HL-60 (cell line): ENCODE data around the gene SPANXB1.
"Not testable (repeated sequence)": the region's sequence is repeated elsewhere in the genome, so short reads cannot be mapped to it uniquely, and the experiment has no call there.

ENCODE experiments used
- DNase-seq, 2 experiments: peaks; one replicate each; pipeline ENCODE4 v3.0.0-alpha.2; 2010 to 2020; ENCODE audit warnings: low read depth in 1 of 2, low spot score in 1 of 2
- H3K27ac ChIP-seq: fragments of 250-450 bp; sonication (Bioruptor Pico); replicated peaks from 2 replicates; pipeline ENCODE4 v1.5.1; 2020; ENCODE audit warnings: mild to moderate bottlenecking, moderate library complexity
- H3K27me3 ChIP-seq: fragments of 250-450 bp; sonication (Bioruptor Pico); 2 replicates; pipeline ENCODE4 v1.5.1; 2021; ENCODE audit warnings: mild to moderate bottlenecking, moderate library complexity; ENCODE audit not compliant: insufficient read depth, poor library complexity, severe bottlenecking
- H3K4me3 ChIP-seq: replicated peaks from 2 replicates; pipeline ENCODE4 v1.5.1; 2011; ENCODE audit warnings: mild to moderate bottlenecking, control low read depth, low read length; ENCODE audit not compliant: insufficient read depth
- CTCF ChIP-seq: IDR thresholded peaks from one replicate; pipeline ENCODE4 v1.5.1; 2011; ENCODE audit warnings: low read length, control low read depth, inconsistent platforms; ENCODE audit not compliant: insufficient read depth
- GABPA ChIP-seq: IDR thresholded peaks from 2 replicates; pipeline ENCODE4 v1.6.1; 2012; ENCODE audit warnings: low read depth
- POLR2AphosphoS5 ChIP-seq: IDR thresholded peaks from 2 replicates; pipeline ENCODE4 v1.6.1; 2012; ENCODE audit warnings: low read depth
- SPI1 ChIP-seq: IDR thresholded peaks from 2 replicates; pipeline ENCODE4 v1.6.1; 2012; ENCODE audit warnings: low read depth, mild to moderate bottlenecking, borderline replicate concordance
- long read RNA-seq: library from polyadenylated mRNA; unstranded; transcript quantifications from one replicate; pipeline ENCODE4 v2.0.0, GENCODE V29; 2020
- TF ChIP-seq, protein P1 (sequence below): IDR thresholded peaks from 2 replicates; pipeline ENCODE4 v1.6.1; 2012; ENCODE audit warnings: low read depth; ENCODE audit not compliant: insufficient replicate concordance

Gene SPANXB1, protein sequence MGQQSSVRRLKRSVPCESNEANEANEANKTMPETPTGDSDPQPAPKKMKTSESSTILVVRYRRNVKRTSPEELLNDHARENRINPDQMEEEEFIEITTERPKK
- long read RNA-seq: 0 reads

- H3K27ac ChIP-seq, H3K4me3 ChIP-seq, DNase-seq, H3K27me3 ChIP-seq: not testable (repeated sequence)
These were observed at the start of gene SPANXB1 for GRCh38 chrX:141002568-141002967. TSS of gene SPANXB1 (plus strand) at chrX:141002594. CDS start at chrX:141002694, 100 bp downstream.

DNA sequence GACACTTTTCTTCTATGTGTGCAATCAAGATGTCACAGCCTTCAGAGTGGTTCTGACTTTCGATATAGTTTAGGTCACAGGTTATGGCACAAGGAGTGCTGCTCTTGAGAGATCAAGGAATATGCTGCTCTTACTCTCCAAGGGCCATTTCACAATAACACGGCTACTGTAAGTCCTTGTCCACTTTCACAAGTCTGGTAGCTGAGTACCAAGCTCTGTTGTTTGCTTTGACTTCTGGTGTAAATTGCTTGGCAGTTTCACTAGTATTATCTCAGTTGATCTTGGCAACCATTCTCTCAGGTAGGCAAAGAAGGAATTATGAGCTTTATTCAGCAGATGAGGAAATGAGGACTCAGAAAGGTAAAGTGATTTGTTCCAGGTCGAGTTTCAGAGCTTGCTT lies 35.4 kb upstream of the SPANXB1 start:
- TF ChIP-seq POLR2AphosphoS5 (no peak), CTCF (no peak), SPI1 (no peak), GABPA (no peak)
- TF ChIP-seq, protein P1, sequence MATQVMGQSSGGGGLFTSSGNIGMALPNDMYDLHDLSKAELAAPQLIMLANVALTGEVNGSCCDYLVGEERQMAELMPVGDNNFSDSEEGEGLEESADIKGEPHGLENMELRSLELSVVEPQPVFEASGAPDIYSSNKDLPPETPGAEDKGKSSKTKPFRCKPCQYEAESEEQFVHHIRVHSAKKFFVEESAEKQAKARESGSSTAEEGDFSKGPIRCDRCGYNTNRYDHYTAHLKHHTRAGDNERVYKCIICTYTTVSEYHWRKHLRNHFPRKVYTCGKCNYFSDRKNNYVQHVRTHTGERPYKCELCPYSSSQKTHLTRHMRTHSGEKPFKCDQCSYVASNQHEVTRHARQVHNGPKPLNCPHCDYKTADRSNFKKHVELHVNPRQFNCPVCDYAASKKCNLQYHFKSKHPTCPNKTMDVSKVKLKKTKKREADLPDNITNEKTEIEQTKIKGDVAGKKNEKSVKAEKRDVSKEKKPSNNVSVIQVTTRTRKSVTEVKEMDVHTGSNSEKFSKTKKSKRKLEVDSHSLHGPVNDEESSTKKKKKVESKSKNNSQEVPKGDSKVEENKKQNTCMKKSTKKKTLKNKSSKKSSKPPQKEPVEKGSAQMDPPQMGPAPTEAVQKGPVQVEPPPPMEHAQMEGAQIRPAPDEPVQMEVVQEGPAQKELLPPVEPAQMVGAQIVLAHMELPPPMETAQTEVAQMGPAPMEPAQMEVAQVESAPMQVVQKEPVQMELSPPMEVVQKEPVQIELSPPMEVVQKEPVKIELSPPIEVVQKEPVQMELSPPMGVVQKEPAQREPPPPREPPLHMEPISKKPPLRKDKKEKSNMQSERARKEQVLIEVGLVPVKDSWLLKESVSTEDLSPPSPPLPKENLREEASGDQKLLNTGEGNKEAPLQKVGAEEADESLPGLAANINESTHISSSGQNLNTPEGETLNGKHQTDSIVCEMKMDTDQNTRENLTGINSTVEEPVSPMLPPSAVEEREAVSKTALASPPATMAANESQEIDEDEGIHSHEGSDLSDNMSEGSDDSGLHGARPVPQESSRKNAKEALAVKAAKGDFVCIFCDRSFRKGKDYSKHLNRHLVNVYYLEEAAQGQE: no peak
- Histone ChIP-seq H3K4me3 (no peak overlapping the region), H3K27ac (no peak overlapping the region), H3K27me3 (no peaks in the 10 kb centered on the region)
- no peak for DNase-seq

DNA sequence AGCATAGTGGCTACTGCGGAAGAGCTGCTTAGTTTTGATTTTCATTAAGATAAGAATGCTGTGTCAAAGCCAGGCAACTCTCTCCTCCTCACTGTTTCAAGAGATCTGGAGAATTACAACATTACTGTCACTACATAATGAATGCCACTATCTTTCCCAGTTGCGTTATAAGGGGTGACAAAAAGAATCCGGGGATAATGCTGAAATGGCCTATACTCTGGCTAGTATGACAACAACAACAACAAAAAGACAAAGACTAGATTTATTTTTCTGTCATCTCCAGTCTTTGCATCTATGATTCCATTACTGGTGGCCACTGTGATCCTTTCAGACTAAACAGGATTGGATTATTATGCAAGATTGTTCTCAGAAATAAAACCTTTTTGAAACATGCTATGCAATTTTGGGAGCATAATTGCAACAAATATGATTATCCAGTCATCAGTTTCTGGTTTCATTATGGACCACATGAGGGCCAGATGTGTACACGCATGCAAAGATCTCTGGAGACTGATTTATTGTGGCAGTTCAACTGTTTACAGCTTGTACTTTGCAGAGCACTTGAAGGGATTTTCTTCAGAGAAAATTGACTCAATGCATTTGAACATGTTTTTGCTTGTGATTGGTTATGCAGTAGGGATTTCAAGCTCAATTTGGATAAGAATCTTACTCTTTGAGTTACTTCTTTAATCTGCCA lies 31.1 kb upstream of the SPANXB1 start:
- H3K4me3 ChIP-seq: no peak overlapping the region
- TF ChIP-seq, protein P1: no peak
- TF ChIP-seq CTCF: no peak
- TF ChIP-seq SPI1: no peak
- no peak for TF ChIP-seq GABPA
- TF ChIP-seq POLR2AphosphoS5: no peak
- DNase-seq: no peak
- no peaks in the 10 kb centered on the region for H3K27me3 ChIP-seq
- no peak overlapping the region for H3K27ac ChIP-seq

- no peak for DNase-seq
- no peaks in the 10 kb centered on the region for H3K27me3 ChIP-seq
- TF ChIP-seq, protein P1: no peak
- TF ChIP-seq GABPA: no peak
- H3K27ac ChIP-seq: no peak overlapping the region
- no peak overlapping the region for H3K4me3 ChIP-seq
These were observed 26.9 kb upstream of the SPANXB1 start for GRCh38 chrX:140975472-140975871.
